Testis (tissue), 3 donors: Measurements from ENCODE around the gene ACACB. TPM values are rescaled to one million over a fixed set of nuclear protein-coding genes. Genes with fewer than 3 reads are reported as not detected.

Experiments used
- DNase-seq: peaks from one replicate; pipeline ENCODE4 v3.0.0-alpha.2; 2019
- H3K27ac ChIP-seq, 2 donors: fragments of 200-600 bp; sonication (generic); one replicate each; pipeline ENCODE4 v1.5.1; 2019
- H3K27me3 ChIP-seq: fragments of 200-600 bp; sonication (generic); one replicate; pipeline ENCODE4 v1.5.1; 2019
- H3K36me3 ChIP-seq: fragments of 200-600 bp; sonication (generic); one replicate; pipeline ENCODE4 v1.5.1; 2017; ENCODE audit warnings: low read depth; ENCODE audit errors: missing control alignments
- H3K4me1 ChIP-seq: fragments of 200-600 bp; sonication (generic); one replicate; pipeline ENCODE4 v1.5.1; 2019
- H3K4me3 ChIP-seq, 2 donors: fragments of 200-600 bp; sonication (generic); one replicate each; pipeline ENCODE4 v1.5.1; 2017 to 2019
- H3K9me3 ChIP-seq: fragments of 200-600 bp; sonication (generic); one replicate; pipeline ENCODE4 v1.5.1; 2017
- POLR2A ChIP-seq: fragments of 450-650 bp; IDR thresholded peaks from one replicate; pipeline ENCODE4 v1.6.1; 2017; ENCODE audit warnings: antibody characterized with exemption, mild to moderate bottlenecking, moderate library complexity
- WGBS, 2 donors: methylation state at CpG; one replicate each; pipeline ENCODE4 v1.1.5; 2018; 5-methylcytosine and 5-hydroxymethylcytosine counted together
- intact Hi-C: fragments of 100-400 bp; cut with DNase I; formaldehyde crosslinking; loops from one replicate; pipeline ENCODE4 v1.15.1; 2023; ENCODE audit warnings: low total_unique reads
- polyA plus RNA-seq: library from polyadenylated mRNA; stranded (reverse); fragments of 350-450 nt; fragmentation: Illumina TruSeq; extraction: RNeasy Lipid Tissue Mini Kit (QIAGEN cat#74804); gene quantifications from one replicate; pipeline ENCODE4 v1.2.3, GENCODE V29; 2014; ENCODE audit warnings: low read depth, low replicate concordance; ENCODE audit not compliant: insufficient read depth
- total RNA-seq, 2 donors: library from RNA; depleted of rRNA; stranded (reverse); fragments of >200 nt; gene quantifications; one replicate each; pipeline ENCODE4 v1.2.3, GENCODE V29; 2016
- TF ChIP-seq, protein P1 (sequence below), 3 experiments: fragments of 450-650 bp in 2 of 3; fragments of 200-600 bp in 1 of 3; sonication (generic) in 1 of 3; IDR thresholded peaks; one replicate each; pipeline ENCODE4 v1.5.1; 2016 to 2019; ENCODE audit warnings: antibody characterized with exemption in 3 of 3, mild to moderate bottlenecking in 2 of 3, moderate library complexity in 1 of 3

The ACACB gene
- total and polyA plus RNA-seq, 3 donors from 2014 or later: 25.5 to 96.8 (median 61.6) TPM

DNA sequence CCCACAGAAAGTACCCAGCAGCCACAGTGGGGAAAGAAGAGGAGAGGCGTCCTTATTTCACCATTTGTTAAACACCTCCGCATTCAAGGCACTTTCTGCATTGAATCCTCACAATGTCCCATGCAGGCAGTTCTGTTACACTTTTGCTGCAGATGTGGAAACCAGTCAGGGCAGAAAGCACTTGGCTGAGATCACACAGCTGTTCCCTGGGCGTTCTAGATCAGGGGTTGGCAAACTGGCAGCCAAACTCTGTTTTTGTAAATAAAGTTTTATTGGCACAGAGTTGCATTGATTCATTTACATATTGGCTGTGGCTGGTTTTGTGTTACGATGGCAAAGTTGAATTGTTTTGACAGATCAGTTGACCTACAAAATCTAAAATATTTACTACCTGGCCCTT lies 172.6 kb downstream of the ACACB start:
- intact Hi-C loops: no loop called here
- Histone ChIP-seq H3K36me3 (no peaks in the 10 kb centered on the region), H3K9me3 (no peaks in the 10 kb centered on the region), H3K27me3 (no peaks in the 10 kb centered on the region), H3K27ac (no peak overlapping the region), H3K4me3 (no peak overlapping the region), H3K4me1 (no peaks in the 10 kb centered on the region)
- WGBS, 2 donors: 80 to 88% methylated on average over 4 of the region's 4 CpGs
- TF ChIP-seq POLR2A: no peak
- TF ChIP-seq, protein P1, sequence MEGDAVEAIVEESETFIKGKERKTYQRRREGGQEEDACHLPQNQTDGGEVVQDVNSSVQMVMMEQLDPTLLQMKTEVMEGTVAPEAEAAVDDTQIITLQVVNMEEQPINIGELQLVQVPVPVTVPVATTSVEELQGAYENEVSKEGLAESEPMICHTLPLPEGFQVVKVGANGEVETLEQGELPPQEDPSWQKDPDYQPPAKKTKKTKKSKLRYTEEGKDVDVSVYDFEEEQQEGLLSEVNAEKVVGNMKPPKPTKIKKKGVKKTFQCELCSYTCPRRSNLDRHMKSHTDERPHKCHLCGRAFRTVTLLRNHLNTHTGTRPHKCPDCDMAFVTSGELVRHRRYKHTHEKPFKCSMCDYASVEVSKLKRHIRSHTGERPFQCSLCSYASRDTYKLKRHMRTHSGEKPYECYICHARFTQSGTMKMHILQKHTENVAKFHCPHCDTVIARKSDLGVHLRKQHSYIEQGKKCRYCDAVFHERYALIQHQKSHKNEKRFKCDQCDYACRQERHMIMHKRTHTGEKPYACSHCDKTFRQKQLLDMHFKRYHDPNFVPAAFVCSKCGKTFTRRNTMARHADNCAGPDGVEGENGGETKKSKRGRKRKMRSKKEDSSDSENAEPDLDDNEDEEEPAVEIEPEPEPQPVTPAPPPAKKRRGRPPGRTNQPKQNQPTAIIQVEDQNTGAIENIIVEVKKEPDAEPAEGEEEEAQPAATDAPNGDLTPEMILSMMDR (IDR thresholded peaks at IDR 0.05): no peak
- DNase-seq: no peak

DNA sequence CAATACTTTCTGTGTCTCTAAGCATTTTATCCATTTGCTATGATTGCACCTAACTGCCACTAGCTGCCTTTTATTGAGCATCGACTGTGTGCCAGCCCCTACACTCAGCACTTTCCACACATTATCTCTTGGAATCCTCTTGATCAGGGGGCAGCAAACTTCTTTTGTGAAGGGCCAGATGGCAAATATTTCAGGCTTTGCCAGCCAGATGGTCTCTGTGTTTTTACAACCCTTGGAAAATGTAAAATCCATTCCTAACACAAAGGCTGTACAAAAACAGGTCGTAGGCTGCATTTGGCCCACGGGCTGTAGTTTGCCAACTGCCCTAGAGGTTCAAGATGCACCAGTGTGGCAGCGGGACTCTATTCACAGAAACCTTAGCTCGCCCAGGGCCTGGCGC lies 173.2 kb downstream of the ACACB start:
- Histone ChIP-seq H3K27me3 (no peaks in the 10 kb centered on the region), H3K9me3 (no peaks in the 10 kb centered on the region), H3K4me1 (no peaks in the 10 kb centered on the region), H3K36me3 (no peaks in the 10 kb centered on the region), H3K4me3 (no peak overlapping the region), H3K27ac (no peak overlapping the region)
- WGBS, 2 donors: 94 to 97% methylated on average over 6 of the region's 6 CpGs
- no peak for DNase-seq
- intact Hi-C loops: no loop called here
- TF ChIP-seq, protein P1 (IDR thresholded peaks at IDR 0.05): no peak
- TF ChIP-seq POLR2A: no peak

GRCh38 chr12:109290061-109290460 lies 173.7 kb downstream of the ACACB start:
- Histone ChIP-seq H3K27ac (no peak overlapping the region), H3K27me3 (no peaks in the 10 kb centered on the region), H3K4me1 (no peaks in the 10 kb centered on the region), H3K36me3 (no peaks in the 10 kb centered on the region), H3K9me3 (no peaks in the 10 kb centered on the region), H3K4me3 (no peak overlapping the region)
- DNase-seq: no peak
- 96 to 99% methylated on average over 16 to 18 of the region's 18 CpGs for WGBS, 2 donors
- intact Hi-C loops: no loop called here
- TF ChIP-seq, protein P1 (IDR thresholded peaks at IDR 0.05): no peak
- TF ChIP-seq POLR2A: no peak

DNA sequence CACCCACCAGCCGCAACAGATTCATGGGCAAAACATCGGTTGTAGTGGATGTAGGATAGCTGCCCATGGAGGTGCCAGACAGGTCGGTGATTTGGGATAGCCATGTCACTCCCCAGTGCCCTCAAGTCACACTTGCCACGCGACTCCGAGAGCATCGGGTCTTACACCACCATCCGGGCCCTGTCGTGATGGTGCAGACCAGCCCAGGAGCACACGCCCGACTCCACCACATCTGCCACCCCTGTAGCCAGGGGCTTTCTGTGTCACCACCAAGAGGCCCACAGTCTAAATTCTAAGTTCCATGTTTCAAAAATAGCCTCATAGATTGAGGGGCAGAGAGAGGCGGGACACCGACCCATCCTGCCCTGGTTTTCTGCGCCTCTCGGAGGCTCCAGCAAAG lies 174.7 kb downstream of the ACACB start:
- H3K9me3 ChIP-seq: no peaks in the 10 kb centered on the region
- H3K4me1 ChIP-seq: no peaks in the 10 kb centered on the region
- intact Hi-C loops: no loop called here
- no peak overlapping the region for H3K4me3 ChIP-seq
- H3K27me3 ChIP-seq: no peaks in the 10 kb centered on the region
- H3K36me3 ChIP-seq: no peaks in the 10 kb centered on the region
- H3K27ac ChIP-seq: no peak overlapping the region
- DNase-seq: no peak
- WGBS, 2 donors: 56 to 60% methylated on average over 10 to 15 of the region's 15 CpGs
- TF ChIP-seq POLR2A: no peak
- TF ChIP-seq, protein P1 (IDR thresholded peaks at IDR 0.05): no peak

- H3K27ac ChIP-seq: no peak overlapping the region
- H3K36me3 ChIP-seq: no peaks in the 10 kb centered on the region
- H3K4me1 ChIP-seq: no peaks in the 10 kb centered on the region
- WGBS, 2 donors: 39 to 50% methylated on average over 16 to 31 of the region's 31 CpGs
- no peaks in the 10 kb centered on the region for H3K27me3 ChIP-seq
- no peaks in the 10 kb centered on the region for H3K9me3 ChIP-seq
- H3K4me3 ChIP-seq: no peak overlapping the region
- intact Hi-C loops: no loop called here
- no peak for DNase-seq
- TF ChIP-seq, protein P1 (IDR thresholded peaks at IDR 0.05): no peak
- no peak for TF ChIP-seq POLR2A
Observed at GRCh38 chr12:109291521-109292341, 175.3 kb downstream of the ACACB start.
